A673 (cell line): ENCODE measurements around the gene CEP68. TPM values are rescaled to one million over a fixed set of nuclear protein-coding genes. Genes with fewer than 3 reads are reported as not detected.

Experiments
- BruUV-seq: library from RNA; stranded (reverse); fragments of 400-500 nt; replicated peaks from 2 replicates; lab custom pipeline; 2021; lab: Mats Ljungman, UMichigan
- CTCF ChIA-PET: fragments of 300-600 bp; sonication (Branson Sonifier 250); formaldehyde crosslinking; loops from one replicate; lab custom pipeline; 2022; ENCODE audit warnings: antibody characterized with exemption; lab: Charles Lee
- POLR2A ChIA-PET: fragments of 300-600 bp; sonication (Branson Sonifier 250); formaldehyde crosslinking; loops from one replicate; lab custom pipeline; 2022; ENCODE audit warnings: antibody characterized with exemption; ENCODE audit not compliant: low non-redundant PET; lab: Charles Lee
- DNase-seq: peaks from one replicate; pipeline ENCODE4 v3.0.0-alpha.2; 2015; ENCODE audit warnings: low spot score
- H3K27ac ChIP-seq: fragments of 200-600 bp; sonication (generic); 2 replicates; pipeline ENCODE4 v1.5.1; 2016; ENCODE audit warnings: mixed run types, low read depth, mild to moderate bottlenecking, mixed read lengths, antibody characterized with exemption, low read length; ENCODE audit not compliant: poor library complexity, severe bottlenecking
- H3K27me3 ChIP-seq: fragments of 200-600 bp; sonication (generic); replicated peaks from 2 replicates; pipeline ENCODE4 v1.6.1; 2017; ENCODE audit warnings: mixed run types, low read depth, mild to moderate bottlenecking, mixed read lengths, antibody characterized with exemption, low read length; ENCODE audit not compliant: insufficient read depth, poor library complexity
- H3K36me3 ChIP-seq: fragments of 200-600 bp; sonication (generic); 2 replicates; pipeline ENCODE4 v1.6.1; 2016; ENCODE audit warnings: mixed run types, mild to moderate bottlenecking, mixed read lengths, antibody characterized with exemption, low read length; ENCODE audit not compliant: insufficient read depth, poor library complexity, severe bottlenecking
- H3K4me1 ChIP-seq: fragments of 200-600 bp; sonication (generic); 2 replicates; pipeline ENCODE4 v1.6.1; 2017; ENCODE audit warnings: mixed run types, mild to moderate bottlenecking, mixed read lengths, antibody characterized with exemption, low read length; ENCODE audit not compliant: insufficient read depth, poor library complexity, severe bottlenecking
- H3K4me3 ChIP-seq: fragments of 200-600 bp; sonication (generic); 2 replicates; pipeline ENCODE4 v1.5.1; 2016; ENCODE audit warnings: low read depth, mixed run types, mild to moderate bottlenecking, mixed read lengths, low read length; ENCODE audit not compliant: poor library complexity, severe bottlenecking
- H3K9me3 ChIP-seq: fragments of 200-600 bp; sonication (generic); 2 replicates; pipeline ENCODE4 v1.6.1; 2016; ENCODE audit warnings: mixed run types, low read depth, mild to moderate bottlenecking, mixed read lengths, antibody characterized with exemption, low read length; ENCODE audit not compliant: poor library complexity, severe bottlenecking
- EZH2 ChIP-seq: fragments of 200-600 bp; sonication (generic); IDR thresholded peaks from 2 replicates; pipeline ENCODE4 v1.6.1; 2017; ENCODE audit warnings: borderline replicate concordance, low read depth, mild to moderate bottlenecking, mixed read lengths, antibody characterized with exemption, low read length; ENCODE audit not compliant: poor library complexity, severe bottlenecking
- intact Hi-C: fragments of 100-400 bp; cut with micrococcal nuclease; formaldehyde crosslinking; loops from one replicate; pipeline ENCODE4 v1.10.0; 2022; ENCODE audit not compliant: unreplicated experiment
- total RNA-seq: library from RNA; stranded (reverse); gene quantifications from 2 replicates; pipeline ENCODE4 v1.2.3, GENCODE V29; 2021
- TF ChIP-seq, protein P1 (sequence below): fragments of 300-800, 200-600 bp; sonication (generic); conservative IDR thresholded peaks from 2 replicates; pipeline ENCODE4 v1.5.1; 2017; ENCODE audit warnings: low read depth, mild to moderate bottlenecking, antibody characterized with exemption, low read length, moderate library complexity, mixed read lengths

The CEP68 gene
- total RNA-seq, 1 experiment from 2014 or later = 10.1 TPM

DNA sequence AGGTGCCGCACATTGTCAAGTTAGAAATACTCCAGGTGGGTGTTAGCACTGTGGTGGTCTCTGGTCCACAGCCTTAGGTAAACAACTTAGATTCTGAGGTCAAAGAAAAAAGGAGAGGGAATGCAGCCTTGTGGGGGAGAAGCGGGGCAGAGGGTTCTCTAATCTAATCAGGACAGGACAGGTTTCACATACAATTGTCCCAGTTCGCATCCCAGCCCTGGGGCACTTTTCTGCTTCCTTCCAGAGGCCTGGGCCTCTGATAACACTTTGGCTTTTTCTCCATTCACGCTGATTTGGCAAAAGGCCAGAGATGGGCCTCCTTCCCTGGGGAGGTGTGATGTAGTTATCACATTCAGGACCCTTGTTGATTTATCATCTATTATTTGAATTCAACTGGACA, 34.5 kb upstream of the CEP68 start:
- no peak for DNase-seq

DNA sequence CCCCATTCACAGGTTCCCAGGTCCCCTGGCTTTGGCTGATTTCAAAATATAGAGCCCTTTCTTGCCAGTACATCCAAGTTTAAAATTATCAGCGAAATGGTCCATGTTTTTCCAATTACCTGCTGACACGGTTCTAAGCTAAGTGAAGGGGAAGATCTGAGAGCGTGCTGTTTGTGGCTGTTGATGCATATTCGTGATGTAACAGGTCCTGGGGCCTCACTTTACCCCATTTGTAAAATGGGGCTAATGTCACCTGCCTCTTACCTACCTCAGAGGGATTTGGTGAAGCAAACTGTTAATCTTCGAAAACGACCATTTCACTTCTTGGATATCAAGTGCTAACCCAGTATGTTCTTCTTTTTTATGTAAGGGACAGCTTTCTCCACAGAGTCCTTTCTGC, 34.0 kb upstream of the CEP68 start:
- no peak for DNase-seq
- H3K9me3 ChIP-seq = no peaks in the 10 kb centered on the region
- ChIA-PET CTCF (no interaction called here), POLR2A (no interaction called here)
- no peaks in the 10 kb centered on the region for H3K27me3 ChIP-seq
- peaks cover 53% of the 10 kb centered on the region for H3K36me3 ChIP-seq
- no peak overlapping the region for H3K27ac ChIP-seq
- H3K4me3 ChIP-seq = no peak overlapping the region
- TF ChIP-seq EZH2 = no peak
- TF ChIP-seq, protein P1, sequence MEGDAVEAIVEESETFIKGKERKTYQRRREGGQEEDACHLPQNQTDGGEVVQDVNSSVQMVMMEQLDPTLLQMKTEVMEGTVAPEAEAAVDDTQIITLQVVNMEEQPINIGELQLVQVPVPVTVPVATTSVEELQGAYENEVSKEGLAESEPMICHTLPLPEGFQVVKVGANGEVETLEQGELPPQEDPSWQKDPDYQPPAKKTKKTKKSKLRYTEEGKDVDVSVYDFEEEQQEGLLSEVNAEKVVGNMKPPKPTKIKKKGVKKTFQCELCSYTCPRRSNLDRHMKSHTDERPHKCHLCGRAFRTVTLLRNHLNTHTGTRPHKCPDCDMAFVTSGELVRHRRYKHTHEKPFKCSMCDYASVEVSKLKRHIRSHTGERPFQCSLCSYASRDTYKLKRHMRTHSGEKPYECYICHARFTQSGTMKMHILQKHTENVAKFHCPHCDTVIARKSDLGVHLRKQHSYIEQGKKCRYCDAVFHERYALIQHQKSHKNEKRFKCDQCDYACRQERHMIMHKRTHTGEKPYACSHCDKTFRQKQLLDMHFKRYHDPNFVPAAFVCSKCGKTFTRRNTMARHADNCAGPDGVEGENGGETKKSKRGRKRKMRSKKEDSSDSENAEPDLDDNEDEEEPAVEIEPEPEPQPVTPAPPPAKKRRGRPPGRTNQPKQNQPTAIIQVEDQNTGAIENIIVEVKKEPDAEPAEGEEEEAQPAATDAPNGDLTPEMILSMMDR = no peak
- intact Hi-C loops = no loop called here
- peaks cover 6% of the 10 kb centered on the region for H3K4me1 ChIP-seq
- BruUV-seq = no TSS peak

More for the DNA sequence above, 34.5 kb upstream of the CEP68 start:
- ChIA-PET CTCF (no interaction called here), POLR2A (no interaction called here)
- Histone ChIP-seq H3K27me3 (no peaks in the 10 kb centered on the region), H3K36me3 (peaks cover 58% of the 10 kb centered on the region), H3K4me1 (peaks cover 6% of the 10 kb centered on the region), H3K9me3 (no peaks in the 10 kb centered on the region), H3K27ac (no peak overlapping the region), H3K4me3 (no peak overlapping the region)
- no peak for TF ChIP-seq EZH2
- TF ChIP-seq, protein P1 = no peak
- no TSS peak for BruUV-seq
- intact Hi-C loops = no loop called here

DNA sequence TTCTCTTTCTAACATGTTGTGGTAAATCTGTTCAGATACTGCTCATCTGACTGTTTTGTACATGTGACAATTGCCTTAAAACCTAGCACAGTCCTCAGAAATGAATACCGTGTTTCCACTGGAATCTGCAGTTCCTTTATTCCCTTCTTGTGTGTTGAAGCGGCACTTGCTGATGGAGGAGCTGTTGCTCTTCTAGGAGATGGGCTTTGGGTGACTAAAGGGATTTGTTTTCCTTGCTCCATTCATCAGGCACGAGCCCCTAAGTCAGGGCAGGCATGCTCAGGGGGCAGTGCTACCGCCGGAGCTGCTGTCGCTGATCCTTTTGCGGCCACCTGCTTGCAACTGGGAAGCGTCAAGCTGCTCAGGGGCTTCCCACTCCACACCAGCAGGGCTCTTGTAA, 32.5 kb upstream of the CEP68 start:
- CTCF ChIA-PET = no interaction called here
- intact Hi-C loops = no loop called here
- Histone ChIP-seq H3K9me3 (no peaks in the 10 kb centered on the region), H3K4me3 (no peak overlapping the region), H3K4me1 (peaks cover 6% of the 10 kb centered on the region), H3K27ac (peak overlapping the region; percentile 14), H3K36me3 (peaks cover 38% of the 10 kb centered on the region), H3K27me3 (no peaks in the 10 kb centered on the region)
- no peak for TF ChIP-seq EZH2
- TF ChIP-seq, protein P1 = no peak
- no TSS peak for BruUV-seq
- DNase-seq = no peak
- POLR2A ChIA-PET = no interaction called here
